T-helper 1 cell treated with Interleukin-12 subunit alpha and Interleukin-12 subunit beta and Interleukin-4 antibody, amounts not matched to agents 30 μg/mL and 1 μg/mL, for 36 hours (primary cell): ENCODE results near the gene DGCR8.
"Not testable (repeated sequence)": the region's sequence is repeated elsewhere in the genome, so short reads cannot be mapped to it uniquely, and the experiment has no call there.

Source experiments
- H3K27ac Mint-ChIP-seq: one replicate; pipeline ENCODE4 v1.8.0; 2021; ENCODE audit warnings: mild to moderate bottlenecking, mixed read lengths
- H3K27me3 Mint-ChIP-seq: one replicate; pipeline ENCODE4 v1.8.0; 2021; ENCODE audit warnings: low read depth, mixed read lengths
- H3K36me3 Mint-ChIP-seq: one replicate; pipeline ENCODE4 v1.8.0; 2021; ENCODE audit warnings: low read depth, mixed read lengths
- H3K4me1 Mint-ChIP-seq: one replicate; pipeline ENCODE4 v1.8.0; 2021; ENCODE audit warnings: low read depth, mixed read lengths
- H3K4me3 Mint-ChIP-seq: one replicate; pipeline ENCODE4 v1.8.0; 2021; ENCODE audit warnings: mild to moderate bottlenecking, moderate library complexity, mixed read lengths
- H3K9me3 Mint-ChIP-seq: one replicate; pipeline ENCODE4 v1.8.0; 2021; ENCODE audit warnings: mixed read lengths

The DGCR8 gene

GRCh38 chr22:20155330-20156041 lies 75.4 kb downstream of the DGCR8 start:
- H3K4me3 Mint-ChIP-seq = no peak overlapping the region
- no peaks in the 10 kb centered on the region for H3K9me3 Mint-ChIP-seq
- H3K36me3 Mint-ChIP-seq = no peaks in the 10 kb centered on the region

GRCh38 chr22:20156042-20156389 lies 76.0 kb downstream of the DGCR8 start:
- H3K4me1 Mint-ChIP-seq = peaks cover 2% of the 10 kb centered on the region
- no peaks in the 10 kb centered on the region for H3K27me3 Mint-ChIP-seq
- no peaks in the 10 kb centered on the region for H3K36me3 Mint-ChIP-seq
- H3K4me3 Mint-ChIP-seq = no peak overlapping the region
- no peaks in the 10 kb centered on the region for H3K9me3 Mint-ChIP-seq
- H3K27ac Mint-ChIP-seq = no peak overlapping the region

More at GRCh38 chr22:20155330-20156041, 75.4 kb downstream of the DGCR8 start:
- Mint-ChIP-seq H3K27me3 (no peaks in the 10 kb centered on the region), H3K27ac (no peak overlapping the region), H3K4me1 (peaks cover 2% of the 10 kb centered on the region)

- Mint-ChIP-seq H3K36me3 (no peaks in the 10 kb centered on the region), H3K4me3 (no peak overlapping the region), H3K4me1 (peaks cover 2% of the 10 kb centered on the region), H3K27ac (no peak overlapping the region), H3K9me3 (no peaks in the 10 kb centered on the region), H3K27me3 (no peaks in the 10 kb centered on the region)
These were observed 76.8 kb downstream of the DGCR8 start for GRCh38 chr22:20156611-20157429.

- Mint-ChIP-seq H3K27ac (no peak overlapping the region), H3K36me3 (no peaks in the 10 kb centered on the region), H3K4me3 (no peak overlapping the region), H3K4me1 (peaks cover 2% of the 10 kb centered on the region), H3K9me3 (no peaks in the 10 kb centered on the region), H3K27me3 (no peaks in the 10 kb centered on the region)
These were observed 77.6 kb downstream of the DGCR8 start for GRCh38 chr22:20157430-20158183.

GRCh38 chr22:20158391-20159036 lies 78.5 kb downstream of the DGCR8 start:
- no peak overlapping the region for H3K4me3 Mint-ChIP-seq
- H3K27me3 Mint-ChIP-seq = no peaks in the 10 kb centered on the region
- H3K4me1 Mint-ChIP-seq = peaks cover 2% of the 10 kb centered on the region
- H3K27ac Mint-ChIP-seq = no peak overlapping the region
- no peaks in the 10 kb centered on the region for H3K36me3 Mint-ChIP-seq
- no peaks in the 10 kb centered on the region for H3K9me3 Mint-ChIP-seq

GRCh38 chr22:20159076-20159475 lies 79.0 kb downstream of the DGCR8 start:
- H3K9me3 Mint-ChIP-seq = peaks cover under 1% of the 10 kb centered on the region
- H3K4me1 Mint-ChIP-seq = peaks cover 2% of the 10 kb centered on the region
- no peak overlapping the region for H3K27ac Mint-ChIP-seq
- H3K36me3 Mint-ChIP-seq = no peaks in the 10 kb centered on the region
- H3K27me3 Mint-ChIP-seq = no peaks in the 10 kb centered on the region
- H3K4me3 Mint-ChIP-seq = no peak overlapping the region

GRCh38 chr22:20159531-20159930 lies 79.5 kb downstream of the DGCR8 start:
- not testable (repeated sequence) for H3K27me3 Mint-ChIP-seq, H3K4me1 Mint-ChIP-seq, H3K36me3 Mint-ChIP-seq, H3K4me3 Mint-ChIP-seq, H3K9me3 Mint-ChIP-seq, H3K27ac Mint-ChIP-seq

- Mint-ChIP-seq H3K27me3 (no peaks in the 10 kb centered on the region), H3K27ac (no peak overlapping the region), H3K36me3 (peaks cover 2% of the 10 kb centered on the region), H3K4me3 (no peak overlapping the region), H3K4me1 (peaks cover 2% of the 10 kb centered on the region), H3K9me3 (peaks cover 4% of the 10 kb centered on the region)
These were observed 80.0 kb downstream of the DGCR8 start for GRCh38 chr22:20160041-20160440.
